Measurements from ENCODE around the gene GPATCH2. TPM values are rescaled to one million over a fixed set of nuclear protein-coding genes. Genes with fewer than 3 reads are reported as not detected.

The GPATCH2 gene
- total RNA-seq, 1 donor from 2014 or later, result 28.0 TPM

- no peak for TF ChIP-seq CTCF (IDR thresholded peaks at IDR 0.05; ENCODE audit: unreplicated experiment)
- H3K27me3 Mint-ChIP-seq, result no peaks in the 10 kb centered on the region
Measured at GRCh38 chr1:217540321-217540720, 90.6 kb downstream of the GPATCH2 start.

GRCh38 chr1:217539510-217539909 lies 91.4 kb downstream of the GPATCH2 start:
- H3K4me3 Mint-ChIP-seq (ENCODE audit: low read depth), result no peak overlapping the region
- TF ChIP-seq CTCF (IDR thresholded peaks at IDR 0.05; ENCODE audit: unreplicated experiment), result no peak
- peaks cover 9% of the 10 kb centered on the region for H3K36me3 Mint-ChIP-seq (ENCODE audit: insufficient read depth)
- no peak for DNase-seq (ENCODE audit: low spot score, unreplicated experiment)
- H3K27ac Mint-ChIP-seq, result no peak overlapping the region
- peaks cover 21% of the 10 kb centered on the region for H3K4me1 Mint-ChIP-seq (ENCODE audit: low read depth)
- H3K27me3 Mint-ChIP-seq, result no peaks in the 10 kb centered on the region
- peaks cover 3% of the 10 kb centered on the region for H3K9me3 Mint-ChIP-seq (ENCODE audit: low read depth)

More at GRCh38 chr1:217540321-217540720, 90.6 kb downstream of the GPATCH2 start:
- peaks cover 3% of the 10 kb centered on the region for H3K9me3 Mint-ChIP-seq (ENCODE audit: low read depth)
- no peak for DNase-seq (ENCODE audit: low spot score, unreplicated experiment)
- H3K36me3 Mint-ChIP-seq (ENCODE audit: insufficient read depth), result peaks cover 9% of the 10 kb centered on the region
- peak overlapping the region; percentile 73 for H3K27ac Mint-ChIP-seq
- no peak overlapping the region for H3K4me3 Mint-ChIP-seq (ENCODE audit: low read depth)
- H3K4me1 Mint-ChIP-seq (ENCODE audit: low read depth), result peaks cover 21% of the 10 kb centered on the region

- no peak overlapping the region for H3K27ac Mint-ChIP-seq
- H3K9me3 Mint-ChIP-seq (ENCODE audit: low read depth), result peaks cover 2% of the 10 kb centered on the region
- H3K4me3 Mint-ChIP-seq (ENCODE audit: low read depth), result no peak overlapping the region
Measured at GRCh38 chr1:217535601-217536377, 95.1 kb downstream of the GPATCH2 start.

GRCh38 chr1:217534566-217534965 lies 96.3 kb downstream of the GPATCH2 start:
- H3K27ac Mint-ChIP-seq, result no peak overlapping the region
- no peak for TF ChIP-seq CTCF (IDR thresholded peaks at IDR 0.05; ENCODE audit: unreplicated experiment)
- peaks cover 5% of the 10 kb centered on the region for H3K36me3 Mint-ChIP-seq (ENCODE audit: insufficient read depth)
- DNase-seq (ENCODE audit: low spot score, unreplicated experiment), result no peak
- H3K4me3 Mint-ChIP-seq (ENCODE audit: low read depth), result no peak overlapping the region
- H3K9me3 Mint-ChIP-seq (ENCODE audit: low read depth), result peaks cover 5% of the 10 kb centered on the region
- no peaks in the 10 kb centered on the region for H3K27me3 Mint-ChIP-seq
- H3K4me1 Mint-ChIP-seq (ENCODE audit: low read depth), result peaks cover 12% of the 10 kb centered on the region

More at GRCh38 chr1:217535601-217536377, 95.1 kb downstream of the GPATCH2 start:
- no peak for TF ChIP-seq CTCF (IDR thresholded peaks at IDR 0.05; ENCODE audit: unreplicated experiment)
- Mint-ChIP-seq H3K4me1 (ENCODE audit: low read depth) (peaks cover 21% of the 10 kb centered on the region), H3K27me3 (no peaks in the 10 kb centered on the region), H3K36me3 (ENCODE audit: insufficient read depth) (peaks cover 3% of the 10 kb centered on the region)
- DNase-seq (ENCODE audit: low spot score, unreplicated experiment), result no peak

DNA sequence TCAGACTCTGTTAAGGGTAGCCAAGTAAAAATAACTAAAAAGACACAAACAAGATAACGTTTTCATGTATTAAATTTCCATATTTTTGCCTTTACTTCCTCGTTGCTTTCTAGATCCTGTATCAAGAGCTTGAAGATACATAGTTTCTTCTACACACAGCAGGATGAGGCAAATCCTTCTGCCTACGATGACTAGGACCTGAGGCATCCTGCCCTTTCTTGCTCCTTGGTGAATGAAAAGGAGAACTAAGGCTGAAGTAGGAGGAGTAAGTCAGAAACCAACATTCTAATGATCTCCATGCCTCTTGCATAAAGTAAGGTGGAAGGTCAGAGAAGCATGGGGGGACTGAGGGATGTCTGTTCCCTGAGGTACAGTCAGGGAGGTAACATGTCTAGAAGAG lies 102.6 kb downstream of the GPATCH2 start:
- H3K36me3 Mint-ChIP-seq (ENCODE audit: insufficient read depth), result peaks cover 24% of the 10 kb centered on the region
- TF ChIP-seq CTCF (IDR thresholded peaks at IDR 0.05; ENCODE audit: unreplicated experiment), result no peak
- no peak overlapping the region for H3K27ac Mint-ChIP-seq
- peaks cover 8% of the 10 kb centered on the region for H3K4me1 Mint-ChIP-seq (ENCODE audit: low read depth)
- H3K4me3 Mint-ChIP-seq (ENCODE audit: low read depth), result no peak overlapping the region
- peaks cover 8% of the 10 kb centered on the region for H3K9me3 Mint-ChIP-seq (ENCODE audit: low read depth)
- no peak for DNase-seq (ENCODE audit: low spot score, unreplicated experiment)
- no peaks in the 10 kb centered on the region for H3K27me3 Mint-ChIP-seq

Measured in progenitor cell of endocrine pancreas (in vitro differentiated cells).